ENCODE data around the gene MRPL23.
"Not testable (repeated sequence)": the region's sequence is repeated elsewhere in the genome, so short reads cannot be mapped to it uniquely, and the experiment has no call there.

The MRPL23 gene

GRCh38 chr11:1933416-1934334 is 13.5 kb upstream of the MRPL23 start:
- DNase-seq (ENCODE audit: low spot score) = no peak

DNA sequence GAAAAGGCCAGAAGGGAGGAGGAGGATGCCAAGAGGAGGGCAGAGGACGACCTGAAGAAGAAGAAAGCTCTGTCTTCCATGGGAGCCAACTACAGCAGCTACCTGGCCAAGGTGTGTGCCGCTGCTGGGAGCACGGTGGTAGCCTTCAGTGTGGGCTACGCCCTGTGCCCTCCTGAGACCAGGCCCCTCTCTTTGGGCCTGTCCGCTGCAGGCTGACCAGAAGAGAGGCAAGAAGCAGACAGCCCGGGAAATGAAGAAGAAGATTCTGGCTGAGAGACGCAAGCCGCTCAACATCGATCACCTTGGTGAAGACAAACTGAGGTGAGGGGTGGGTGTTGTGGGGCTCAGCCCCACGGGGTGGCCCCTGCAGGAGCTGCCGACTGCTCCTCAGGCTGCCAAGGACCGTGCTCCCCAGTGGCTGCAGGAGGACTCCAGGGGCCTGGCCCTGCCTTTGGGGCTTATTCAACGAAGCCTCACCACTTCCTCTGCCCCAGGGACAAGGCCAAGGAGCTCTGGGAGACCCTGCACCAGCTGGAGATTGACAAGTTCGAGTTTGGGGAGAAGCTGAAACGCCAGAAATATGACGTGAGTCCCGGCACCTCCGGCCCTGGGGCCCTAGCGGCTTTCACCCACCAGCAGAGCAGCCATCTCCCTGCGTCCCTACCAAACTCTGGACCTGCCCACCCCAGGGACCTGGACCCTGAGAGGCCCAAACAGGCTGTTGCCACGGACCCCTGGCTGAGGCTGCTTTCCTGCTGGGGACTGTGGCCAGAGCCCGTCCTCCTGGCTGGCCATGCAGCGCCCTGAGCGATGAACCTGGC is 12.6 kb upstream of the MRPL23 start:
- no peak for DNase-seq (ENCODE audit: low spot score)

GRCh38 chr11:1935156-1936071 is 11.7 kb upstream of the MRPL23 start:
- DNase-seq (ENCODE audit: low spot score) = no peak

DNA sequence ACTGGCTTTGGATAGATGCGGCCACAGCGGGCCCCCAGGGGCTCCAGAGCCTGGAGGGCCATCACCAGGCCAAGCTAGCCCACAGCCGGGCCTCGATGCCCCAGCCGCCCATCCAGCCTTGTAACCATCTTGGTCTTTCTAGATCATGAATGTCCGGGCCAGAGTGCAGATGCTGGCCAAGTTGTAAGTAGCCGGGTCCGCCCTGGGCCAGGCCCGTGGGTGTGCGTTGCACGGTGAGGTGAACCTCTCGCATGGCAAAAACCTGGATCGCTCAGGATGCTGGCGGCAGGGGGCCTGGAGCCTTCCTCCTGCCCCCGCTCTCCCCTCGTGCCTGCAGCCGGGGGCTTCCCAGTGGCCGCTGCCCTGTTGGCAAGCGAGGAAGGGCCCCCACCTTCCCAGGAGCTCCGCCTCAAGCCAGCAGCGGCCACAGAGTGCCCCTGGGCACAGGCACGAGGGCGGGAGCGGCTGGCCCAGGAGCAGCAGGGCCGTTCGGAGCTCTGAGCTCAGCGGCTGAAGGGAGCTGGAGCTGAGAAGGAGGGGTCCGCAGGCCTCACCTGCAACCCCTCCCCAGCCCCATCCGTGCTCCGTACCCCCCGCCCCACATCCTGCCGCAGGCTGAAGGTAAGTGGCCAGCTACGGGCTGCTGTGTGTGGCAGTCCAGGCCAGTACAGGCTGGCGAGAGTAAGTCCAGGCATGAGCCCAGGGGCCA is 10.9 kb upstream of the MRPL23 start:
- no peak for DNase-seq (ENCODE audit: low spot score)

- DNase-seq (ENCODE audit: low spot score) = no peak
Measured at GRCh38 chr11:1936781-1937615, 10.1 kb upstream of the MRPL23 start.

DNA sequence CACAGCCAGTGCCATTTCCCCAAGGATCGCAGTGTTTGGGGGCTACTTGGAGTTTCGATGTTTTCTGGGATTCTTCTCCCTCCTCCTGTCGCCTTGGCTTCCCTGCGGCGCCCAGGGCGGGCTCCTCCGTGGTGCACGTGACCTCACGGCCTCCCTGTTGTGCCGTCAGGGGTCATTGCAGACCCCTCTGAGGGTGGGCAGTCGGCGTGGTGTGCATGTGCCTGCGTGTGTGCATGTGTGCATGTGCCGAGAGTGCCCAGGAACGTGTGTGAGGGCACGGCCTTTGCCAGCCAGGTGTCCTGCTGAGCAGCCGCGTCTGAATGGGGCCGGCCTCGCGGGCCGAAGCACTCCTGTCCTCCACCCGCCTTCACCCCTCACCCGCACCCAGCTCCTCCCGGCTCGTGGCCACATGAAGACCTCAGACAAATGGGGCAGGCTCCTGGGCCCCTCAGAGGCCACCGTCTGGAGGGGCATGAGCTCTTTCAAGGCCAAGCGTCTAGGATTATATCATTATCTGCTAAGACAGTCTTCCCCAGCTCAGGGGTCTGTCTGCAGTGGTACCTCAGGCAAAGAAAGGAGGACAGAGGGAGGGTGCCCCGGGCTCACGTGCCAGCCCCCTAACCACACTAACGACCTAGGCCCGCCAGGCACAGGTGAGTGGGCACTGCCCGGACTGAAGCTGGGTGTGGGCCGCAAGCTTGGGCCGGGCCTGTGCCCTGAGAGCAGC is 9.4 kb upstream of the MRPL23 start:
- no peak for DNase-seq (ENCODE audit: low spot score)

- no peak for DNase-seq (ENCODE audit: low spot score)
Measured at GRCh38 chr11:1938343-1939005, 8.7 kb upstream of the MRPL23 start.

DNA sequence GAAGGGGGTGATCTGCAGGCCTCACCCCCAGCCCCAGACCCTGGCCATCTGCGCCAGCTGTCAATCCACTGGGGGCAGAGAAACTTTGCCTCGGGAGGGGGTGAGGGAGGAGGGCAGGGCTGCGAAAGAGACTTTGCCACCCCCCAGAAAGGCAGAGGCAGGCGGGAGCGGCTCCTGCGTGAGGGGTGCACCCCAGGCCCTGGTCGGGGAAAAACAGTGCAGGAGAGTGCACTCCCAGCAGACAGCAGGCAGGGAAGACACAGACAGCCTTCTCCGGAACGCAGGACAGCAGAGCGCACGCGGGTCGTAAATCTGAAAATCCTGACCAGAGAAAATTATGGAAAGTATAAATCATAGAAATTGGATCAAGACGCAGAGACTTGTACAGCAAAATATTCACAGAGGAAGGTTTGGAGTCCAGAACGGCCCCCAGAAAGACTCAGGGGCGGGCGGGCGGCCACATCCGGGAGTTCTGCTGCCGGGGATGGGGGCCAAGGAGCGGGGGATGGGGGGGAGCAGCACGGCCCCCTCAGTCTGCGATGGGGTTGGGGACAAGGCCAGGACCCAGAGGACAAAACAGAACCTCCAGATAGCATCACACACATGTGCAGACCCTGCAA is 8.0 kb upstream of the MRPL23 start:
- no peak for DNase-seq (ENCODE audit: low spot score)

GRCh38 chr11:1939788-1940187 is 7.3 kb upstream of the MRPL23 start:
- DNase-seq (ENCODE audit: low spot score) = not testable (repeated sequence)

DNA sequence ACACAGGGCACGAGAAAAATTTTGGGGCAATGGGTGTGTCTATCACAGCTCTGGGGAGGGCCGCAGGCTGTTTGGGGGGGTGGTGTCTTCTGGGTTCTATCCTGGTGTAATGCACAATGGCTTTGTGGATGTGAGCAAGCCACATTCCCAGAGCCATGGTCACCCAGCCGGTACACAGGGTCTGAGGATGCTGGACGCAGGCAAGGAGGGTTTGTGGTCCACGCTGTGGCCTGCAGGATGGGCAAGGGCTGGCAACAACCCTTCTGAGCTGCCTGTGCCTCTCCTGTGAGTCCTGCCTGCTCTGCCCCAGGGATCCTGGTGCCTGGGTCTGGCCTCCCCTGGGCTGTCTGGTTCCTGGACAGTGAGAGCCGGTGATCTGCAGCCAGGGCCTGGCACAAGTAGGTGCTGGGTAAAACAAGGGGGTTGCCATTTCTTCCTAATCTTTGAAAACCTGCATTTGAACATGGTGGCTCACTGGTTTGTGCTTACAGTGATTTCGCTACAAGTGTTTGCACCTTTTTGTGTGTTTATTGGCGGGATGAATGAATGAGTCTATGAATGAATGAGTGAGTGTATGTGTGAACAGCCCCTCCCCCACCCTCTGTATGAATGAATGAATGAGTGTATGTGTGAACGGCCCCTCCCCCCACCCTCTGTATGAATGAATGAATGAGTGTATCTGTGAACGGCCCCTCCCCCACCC is 4.4 kb upstream of the MRPL23 start:
- DNase-seq (ENCODE audit: low spot score) = no peak

DNA sequence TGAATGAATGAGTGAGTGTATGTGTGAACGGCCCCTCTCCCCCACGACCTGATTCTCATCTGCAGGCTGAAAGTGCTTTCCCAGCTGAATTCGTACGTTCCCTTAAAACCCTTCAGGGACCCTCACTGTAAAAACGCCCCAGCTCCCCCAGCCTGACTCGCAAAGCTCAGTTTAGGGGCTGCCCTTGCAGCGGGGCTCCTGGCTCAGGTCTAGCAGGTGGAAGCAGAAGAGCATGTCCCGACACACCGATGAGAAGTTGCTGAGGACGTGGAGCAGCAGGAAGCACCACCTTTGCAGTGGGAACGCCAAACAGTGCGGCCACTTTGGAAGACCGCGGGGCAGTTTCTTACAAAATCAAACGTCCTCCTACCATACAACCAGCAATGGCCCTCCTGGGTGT is 3.6 kb upstream of the MRPL23 start:
- no peak for DNase-seq (ENCODE audit: low spot score)

DNA sequence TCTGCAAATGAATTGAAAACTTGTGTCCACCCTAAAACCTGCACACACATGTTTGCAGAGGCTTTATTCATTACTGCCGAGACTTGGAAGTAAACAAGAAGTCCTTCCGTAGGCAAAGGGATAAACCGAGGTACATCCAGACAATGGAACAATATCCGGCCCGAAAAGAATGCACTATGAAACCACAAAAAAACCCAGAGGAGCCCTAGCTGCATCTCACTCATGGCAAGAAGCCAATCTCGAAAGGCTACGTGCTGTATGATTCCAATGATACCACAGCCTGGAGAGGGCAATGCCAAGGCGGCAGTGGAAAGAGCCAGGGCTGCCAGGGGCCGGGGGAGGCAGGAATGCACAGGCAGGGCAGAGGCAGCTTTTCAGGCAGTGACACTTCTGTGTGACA is 3.2 kb upstream of the MRPL23 start:
- DNase-seq (ENCODE audit: low spot score) = no peak

- no peak for DNase-seq (ENCODE audit: low spot score)
Measured at GRCh38 chr11:1947592-1948237, 583 bp downstream of the MRPL23 start.

DNA sequence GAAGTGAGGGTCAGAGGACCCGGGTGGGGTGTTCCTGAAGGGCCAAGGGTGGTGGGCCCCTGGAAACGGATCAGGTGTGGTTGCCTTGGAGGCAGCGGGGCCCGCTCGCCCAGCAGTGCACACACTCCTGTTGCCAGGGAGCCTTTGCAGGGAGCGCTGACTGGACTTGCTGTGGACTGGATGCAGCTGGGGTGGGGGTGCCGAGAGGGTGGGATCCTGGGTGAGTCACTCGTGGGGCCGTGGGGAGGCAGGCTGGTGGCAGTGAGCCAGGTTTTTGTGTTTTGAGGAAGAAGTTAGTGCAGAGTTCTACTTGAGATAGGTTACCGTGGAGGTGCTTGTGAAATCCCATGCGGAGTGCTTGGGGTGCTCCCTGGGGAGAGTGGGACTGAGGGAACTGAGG is 1.3 kb downstream of the MRPL23 start:
- DNase-seq (ENCODE audit: low spot score) = no peak

- DNase-seq (ENCODE audit: low spot score) = no peak
Measured at GRCh38 chr11:1949302-1949701, 2.2 kb downstream of the MRPL23 start.

- no peak for DNase-seq (ENCODE audit: low spot score)
Measured at GRCh38 chr11:1949922-1950321, 2.8 kb downstream of the MRPL23 start.

- no peak for DNase-seq (ENCODE audit: low spot score)
Measured at GRCh38 chr11:1952806-1953482, 5.8 kb downstream of the MRPL23 start.
